ENCODE measurements around the gene SPOPL.
"Not testable (repeated sequence)": the region's sequence is repeated elsewhere in the genome, so short reads cannot be mapped to it uniquely, and the experiment has no call there.

GRCh38 chr2:138523673-138524042, 22.1 kb downstream of the SPOPL start:
- not testable (repeated sequence) for TF ChIP-seq POLR2A (IDR thresholded peaks at IDR 0.05)
- TF ChIP-seq, protein P1, sequence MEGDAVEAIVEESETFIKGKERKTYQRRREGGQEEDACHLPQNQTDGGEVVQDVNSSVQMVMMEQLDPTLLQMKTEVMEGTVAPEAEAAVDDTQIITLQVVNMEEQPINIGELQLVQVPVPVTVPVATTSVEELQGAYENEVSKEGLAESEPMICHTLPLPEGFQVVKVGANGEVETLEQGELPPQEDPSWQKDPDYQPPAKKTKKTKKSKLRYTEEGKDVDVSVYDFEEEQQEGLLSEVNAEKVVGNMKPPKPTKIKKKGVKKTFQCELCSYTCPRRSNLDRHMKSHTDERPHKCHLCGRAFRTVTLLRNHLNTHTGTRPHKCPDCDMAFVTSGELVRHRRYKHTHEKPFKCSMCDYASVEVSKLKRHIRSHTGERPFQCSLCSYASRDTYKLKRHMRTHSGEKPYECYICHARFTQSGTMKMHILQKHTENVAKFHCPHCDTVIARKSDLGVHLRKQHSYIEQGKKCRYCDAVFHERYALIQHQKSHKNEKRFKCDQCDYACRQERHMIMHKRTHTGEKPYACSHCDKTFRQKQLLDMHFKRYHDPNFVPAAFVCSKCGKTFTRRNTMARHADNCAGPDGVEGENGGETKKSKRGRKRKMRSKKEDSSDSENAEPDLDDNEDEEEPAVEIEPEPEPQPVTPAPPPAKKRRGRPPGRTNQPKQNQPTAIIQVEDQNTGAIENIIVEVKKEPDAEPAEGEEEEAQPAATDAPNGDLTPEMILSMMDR (IDR thresholded peaks at IDR 0.05): not testable (repeated sequence)

All from transverse colon (tissue), 3 donors.